Measurements from ENCODE around the gene ITGB1BP1. TPM values are rescaled to one million over a fixed set of nuclear protein-coding genes. Genes with fewer than 3 reads are reported as not detected.

The ITGB1BP1 gene
- total RNA-seq, 1 experiment from 2014 or later, result 32.7 TPM

GRCh38 chr2:9423100-9423921 is at the start of gene ITGB1BP1, which contains the start of gene CPSF3 (continued):
- TF ChIP-seq ZSCAN18 (CRISPR knock-in tag; IDR thresholded peaks at IDR 0.05) (no peak), SP1 (CRISPR knock-in tag; conservative IDR thresholded peaks at IDR 0.05) (peak; percentile 61; the same call in 1 of the 2 replicates), PRDM15 (CRISPR knock-in tag; IDR thresholded peaks at IDR 0.05) (peak; percentile 100), ZNF263 (CRISPR knock-in tag; IDR thresholded peaks at IDR 0.05; ENCODE audit: low read depth) (no peak), CBFB (CRISPR knock-in tag; IDR thresholded peaks at IDR 0.05; ENCODE audit: low read depth) (0 out of 2 replicates have a peak, but pooled peaks have one; percentile 48), KAT7 (CRISPR knock-in tag; IDR thresholded peaks at IDR 0.05; ENCODE audit: borderline replicate concordance) (no peak), ZNF416 (CRISPR knock-in tag; IDR thresholded peaks at IDR 0.05) (no peak), ELF4 (CRISPR knock-in tag; IDR thresholded peaks at IDR 0.05; ENCODE audit: low read depth) (no peak), GABPB1 (CRISPR knock-in tag; IDR thresholded peaks at IDR 0.05) (peak; percentile 57; the same call in 1 of the 2 replicates), SMAD4 (CRISPR knock-in tag; IDR thresholded peaks at IDR 0.05) (no peak), JUN (CRISPR knock-in tag; IDR thresholded peaks at IDR 0.05) (0 out of 2 replicates have a peak, but pooled peaks have one; percentile 37)
- TF ChIP-seq, protein P1, sequence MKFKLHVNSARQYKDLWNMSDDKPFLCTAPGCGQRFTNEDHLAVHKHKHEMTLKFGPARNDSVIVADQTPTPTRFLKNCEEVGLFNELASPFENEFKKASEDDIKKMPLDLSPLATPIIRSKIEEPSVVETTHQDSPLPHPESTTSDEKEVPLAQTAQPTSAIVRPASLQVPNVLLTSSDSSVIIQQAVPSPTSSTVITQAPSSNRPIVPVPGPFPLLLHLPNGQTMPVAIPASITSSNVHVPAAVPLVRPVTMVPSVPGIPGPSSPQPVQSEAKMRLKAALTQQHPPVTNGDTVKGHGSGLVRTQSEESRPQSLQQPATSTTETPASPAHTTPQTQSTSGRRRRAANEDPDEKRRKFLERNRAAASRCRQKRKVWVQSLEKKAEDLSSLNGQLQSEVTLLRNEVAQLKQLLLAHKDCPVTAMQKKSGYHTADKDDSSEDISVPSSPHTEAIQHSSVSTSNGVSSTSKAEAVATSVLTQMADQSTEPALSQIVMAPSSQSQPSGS (CRISPR knock-in tag; IDR thresholded peaks at IDR 0.05; ENCODE audit: borderline replicate concordance, low read depth), result no peak
- TF ChIP-seq, protein P2, sequence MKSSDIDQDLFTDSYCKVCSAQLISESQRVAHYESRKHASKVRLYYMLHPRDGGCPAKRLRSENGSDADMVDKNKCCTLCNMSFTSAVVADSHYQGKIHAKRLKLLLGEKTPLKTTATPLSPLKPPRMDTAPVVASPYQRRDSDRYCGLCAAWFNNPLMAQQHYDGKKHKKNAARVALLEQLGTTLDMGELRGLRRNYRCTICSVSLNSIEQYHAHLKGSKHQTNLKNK (CRISPR knock-in tag; IDR thresholded peaks at IDR 0.05), result no peak
- TF ChIP-seq, protein P3, sequence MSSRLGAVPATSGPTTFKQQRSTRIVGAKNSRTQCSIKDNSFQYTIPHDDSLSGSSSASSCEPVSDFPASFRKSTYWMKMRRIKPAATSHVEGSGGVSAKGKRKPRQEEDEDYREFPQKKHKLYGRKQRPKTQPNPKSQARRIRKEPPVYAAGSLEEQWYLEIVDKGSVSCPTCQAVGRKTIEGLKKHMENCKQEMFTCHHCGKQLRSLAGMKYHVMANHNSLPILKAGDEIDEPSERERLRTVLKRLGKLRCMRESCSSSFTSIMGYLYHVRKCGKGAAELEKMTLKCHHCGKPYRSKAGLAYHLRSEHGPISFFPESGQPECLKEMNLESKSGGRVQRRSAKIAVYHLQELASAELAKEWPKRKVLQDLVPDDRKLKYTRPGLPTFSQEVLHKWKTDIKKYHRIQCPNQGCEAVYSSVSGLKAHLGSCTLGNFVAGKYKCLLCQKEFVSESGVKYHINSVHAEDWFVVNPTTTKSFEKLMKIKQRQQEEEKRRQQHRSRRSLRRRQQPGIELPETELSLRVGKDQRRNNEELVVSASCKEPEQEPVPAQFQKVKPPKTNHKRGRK (CRISPR knock-in tag; IDR thresholded peaks at IDR 0.05; ENCODE audit: borderline replicate concordance), result no peak
- TF ChIP-seq, protein P4, sequence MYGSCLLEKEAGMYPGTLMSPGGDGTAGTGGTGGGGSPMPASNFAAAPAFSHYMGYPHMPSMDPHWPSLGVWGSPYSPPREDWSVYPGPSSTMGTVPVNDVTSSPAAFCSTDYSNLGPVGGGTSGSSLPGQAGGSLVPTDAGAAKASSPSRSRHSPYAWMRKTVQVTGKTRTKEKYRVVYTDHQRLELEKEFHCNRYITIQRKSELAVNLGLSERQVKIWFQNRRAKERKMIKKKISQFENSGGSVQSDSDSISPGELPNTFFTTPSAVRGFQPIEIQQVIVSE (CRISPR knock-in tag; IDR thresholded peaks at IDR 0.05; ENCODE audit: borderline replicate concordance), result no peak

DNA sequence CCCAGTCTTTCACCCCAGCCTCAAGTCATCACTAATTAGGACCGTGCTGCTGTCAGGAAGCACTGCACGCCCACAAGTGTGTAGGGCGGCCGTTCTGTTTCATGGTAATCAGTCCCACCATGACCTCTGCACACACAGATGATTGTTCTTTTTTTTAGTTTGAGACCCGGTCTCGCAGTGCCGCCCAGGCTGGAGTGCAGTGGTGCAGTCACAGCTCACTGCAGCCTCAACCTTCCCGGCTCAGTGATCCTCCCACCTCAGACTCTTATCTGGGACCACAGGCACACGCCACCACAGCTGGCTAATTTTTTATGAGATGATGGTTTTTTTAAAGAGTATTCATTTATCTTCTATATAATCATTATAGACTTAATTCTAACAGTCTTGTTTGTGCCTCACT is 49.2 kb upstream of the ITGB1BP1 start:
- Mint-ChIP-seq H3K9me3 (peaks cover 10% of the 10 kb centered on the region), H3K4me1 (peaks cover 17% of the 10 kb centered on the region), H3K4me3 (no peak overlapping the region), H3K27me3 (ENCODE audit: low read depth) (peaks cover 11% of the 10 kb centered on the region), H3K27ac (no peak overlapping the region), H3K36me3 (peaks cover 32% of the 10 kb centered on the region)
- ChIA-PET CTCF (interaction anchor here (1.4 to 2.0 kb wide), 2 partner anchors 50 to 101 kb away, joined by 3 to 4 read pairs; no protein-coding TSS in a partner anchor), POLR2A (interaction anchor here (1.7 kb wide), 1 partner anchor 158 kb away, joined by 9 read pairs; the partner anchor contains the start of gene YWHAQ)
- DNase-seq (ENCODE audit: low spot score), result no peak
- TF ChIP-seq FOXJ3 (CRISPR knock-in tag; IDR thresholded peaks at IDR 0.05; ENCODE audit: borderline replicate concordance), result no peak
- TF ChIP-seq ZNF138 (CRISPR knock-in tag; conservative IDR thresholded peaks at IDR 0.05), result no peak
- TF ChIP-seq JAZF1 (CRISPR knock-in tag; IDR thresholded peaks at IDR 0.05), result no peak
- no peak for TF ChIP-seq CBFB (CRISPR knock-in tag; IDR thresholded peaks at IDR 0.05; ENCODE audit: low read depth)
- no peak for TF ChIP-seq CTCF (IDR thresholded peaks at IDR 0.05)
- no peak for TF ChIP-seq RELA (CRISPR knock-in tag; IDR thresholded peaks at IDR 0.05; ENCODE audit: borderline replicate concordance)
- TF ChIP-seq FOXK1 (CRISPR knock-in tag; IDR thresholded peaks at IDR 0.05), result no peak
- no peak for ATAC-seq
